Testis (tissue), 5 donors: ENCODE measurements around the gene SLC35D1. TPM values are rescaled to one million over a fixed set of nuclear protein-coding genes. Genes with fewer than 3 reads are reported as not detected.

Source experiments
- DNase-seq: peaks from one replicate; pipeline ENCODE4 v3.0.0-alpha.2; 2019
- H3K27ac ChIP-seq, 2 donors: fragments of 200-600 bp; sonication (generic); one replicate each; pipeline ENCODE4 v1.5.1; 2019
- H3K27me3 ChIP-seq: fragments of 200-600 bp; sonication (generic); one replicate; pipeline ENCODE4 v1.5.1; 2019
- H3K36me3 ChIP-seq: fragments of 200-600 bp; sonication (generic); one replicate; pipeline ENCODE4 v1.5.1; 2017; ENCODE audit warnings: low read depth; ENCODE audit errors: missing control alignments
- H3K4me1 ChIP-seq: fragments of 200-600 bp; sonication (generic); one replicate; pipeline ENCODE4 v1.5.1; 2019
- H3K4me3 ChIP-seq, 2 donors: fragments of 200-600 bp; sonication (generic); one replicate each; pipeline ENCODE4 v1.5.1; 2017 to 2019
- H3K9me3 ChIP-seq: fragments of 200-600 bp; sonication (generic); one replicate; pipeline ENCODE4 v1.5.1; 2017
- CTCF ChIP-seq, 3 experiments: fragments of 450-650 bp in 2 of 3; fragments of 200-600 bp in 1 of 3; sonication (generic) in 1 of 3; IDR thresholded peaks; one replicate each; pipeline ENCODE4 v1.5.1; 2016 to 2019; ENCODE audit warnings: antibody characterized with exemption in 3 of 3, mild to moderate bottlenecking in 2 of 3, moderate library complexity in 1 of 3
- POLR2A ChIP-seq: fragments of 450-650 bp; IDR thresholded peaks from one replicate; pipeline ENCODE4 v1.6.1; 2017; ENCODE audit warnings: antibody characterized with exemption, mild to moderate bottlenecking, moderate library complexity
- WGBS, 2 donors: methylation state at CpG; one replicate each; pipeline ENCODE4 v1.1.5; 2018; 5-methylcytosine and 5-hydroxymethylcytosine counted together
- intact Hi-C: fragments of 100-400 bp; cut with DNase I; formaldehyde crosslinking; loops from one replicate; pipeline ENCODE4 v1.15.1; 2023; ENCODE audit warnings: low total_unique reads
- long read RNA-seq, 2 donors: transcript quantifications; one replicate each; lab custom pipeline, GENCODE V29; 2026
- polyA plus RNA-seq: library from polyadenylated mRNA; stranded (reverse); fragments of 350-450 nt; fragmentation: Illumina TruSeq; extraction: RNeasy Lipid Tissue Mini Kit (QIAGEN cat#74804); gene quantifications from one replicate; pipeline ENCODE4 v1.2.3, GENCODE V29; 2014; ENCODE audit warnings: low read depth, low replicate concordance; ENCODE audit not compliant: insufficient read depth
- total RNA-seq, 2 donors: library from RNA; depleted of rRNA; stranded (reverse); fragments of >200 nt; gene quantifications; one replicate each; pipeline ENCODE4 v1.2.3, GENCODE V29; 2016

Gene SLC35D1
- total RNA-seq, result 10 to 100 TPM; 15.5 to 17.2 TPM
- polyA plus RNA-seq, result 11.3 TPM
- long read RNA-seq, donor 1, full-length matches to known transcripts, result 5 of 5 reads
- long read RNA-seq, donor 1, partial matches to known transcripts, result 0 of 5 reads
- long read RNA-seq, donor 1, other reads (novel, unspliced or antisense), result 0 of 5 reads
- long read RNA-seq, donor 2, full-length matches to known transcripts, result 1 of 1 reads
- long read RNA-seq, donor 2, partial matches to known transcripts, result 0 of 1 reads
- long read RNA-seq, donor 2, other reads (novel, unspliced or antisense), result 0 of 1 reads

DNA sequence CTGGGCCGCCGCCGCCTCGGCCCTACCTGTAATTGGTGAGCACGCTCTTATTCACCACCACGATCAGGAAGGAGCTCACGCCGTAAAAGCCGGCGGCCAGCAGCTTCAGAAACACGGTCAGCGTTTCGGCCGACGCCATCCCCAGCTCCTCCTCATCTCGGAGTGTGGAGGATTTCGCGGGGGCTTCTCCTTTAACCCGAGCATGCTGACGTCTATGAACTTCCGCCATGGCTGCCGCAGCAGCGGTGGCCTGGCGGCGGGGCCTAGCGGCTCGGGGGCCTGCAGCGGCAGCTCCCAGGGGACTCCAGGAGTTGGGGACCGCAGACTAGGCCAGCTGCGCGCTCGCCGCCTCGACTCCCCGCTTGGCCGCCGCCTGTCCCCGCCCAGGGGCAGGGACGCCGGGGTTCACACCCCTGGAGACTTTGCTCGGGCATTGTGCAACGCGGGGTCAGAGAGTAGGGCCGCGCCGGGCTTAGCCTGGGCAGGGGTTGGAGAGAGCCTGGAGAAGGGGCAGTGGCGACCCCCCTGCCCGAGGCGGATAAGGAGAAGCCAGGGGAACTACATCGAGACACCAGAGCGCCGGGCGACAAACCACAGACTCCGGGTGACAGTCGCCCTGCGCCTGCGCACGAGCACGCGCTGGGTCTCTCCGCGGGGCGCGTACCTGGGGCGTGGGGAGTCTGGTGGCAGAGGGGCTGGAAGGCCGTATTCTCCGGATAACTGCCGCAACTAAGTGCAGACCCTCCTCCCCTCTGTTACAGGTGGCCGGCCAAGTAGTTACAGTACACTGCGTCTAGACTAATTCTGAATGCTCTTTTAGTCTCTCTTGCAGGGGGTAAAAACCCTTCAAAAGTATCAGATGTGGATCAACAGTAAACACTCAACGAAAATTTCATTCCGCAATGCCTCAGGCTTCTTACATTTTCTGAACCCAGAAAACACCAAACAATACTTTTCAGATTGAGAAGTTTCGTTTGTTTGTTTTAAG is at the start of gene SLC35D1:
Gene SLC35D1, minus strand, starts transcription at position 364 of the 988 bp plus-strand sequence. Its CDS starts 135 bp downstream, at position 229.
- Histone ChIP-seq H3K4me1 (no peaks in the 10 kb centered on the region), H3K27me3 (no peaks in the 10 kb centered on the region), H3K4me3 (peak within 1 kb of the TSS; percentile 85 to 87), H3K27ac (peak within 1 kb of the TSS; percentile 94 to 95), H3K36me3 (no peaks in the 10 kb centered on the region), H3K9me3 (no peaks in the 10 kb centered on the region)
- peak; percentile 85 for DNase-seq
- TF ChIP-seq POLR2A, result peak; percentile 4
- TF ChIP-seq CTCF (IDR thresholded peaks at IDR 0.05), result no peak
- intact Hi-C loops, result no loop called here
- WGBS, 2 donors, result 1 to 3% methylated on average over 26 to 73 of the region's 73 CpGs

- H3K4me1 ChIP-seq, result no peaks in the 10 kb centered on the region
- H3K27me3 ChIP-seq, result no peaks in the 10 kb centered on the region
- DNase-seq, result no peak
- TF ChIP-seq POLR2A (no peak), CTCF (IDR thresholded peaks at IDR 0.05) (no peak)
- WGBS, 2 donors, result 81 to 84% methylated on average over 1 of the region's 1 CpG
- intact Hi-C loops, result no loop called here
- no peaks in the 10 kb centered on the region for H3K9me3 ChIP-seq
- H3K27ac ChIP-seq, result no peak overlapping the region
- no peaks in the 10 kb centered on the region for H3K36me3 ChIP-seq
- H3K4me3 ChIP-seq, result no peak overlapping the region
Measured at GRCh38 chr1:67103548-67103947, 49.6 kb upstream of the SLC35D1 start.

- Histone ChIP-seq H3K27me3 (no peaks in the 10 kb centered on the region), H3K36me3 (no peaks in the 10 kb centered on the region), H3K9me3 (no peaks in the 10 kb centered on the region), H3K27ac (no peak overlapping the region), H3K4me1 (no peaks in the 10 kb centered on the region), H3K4me3 (no peak overlapping the region)
- TF ChIP-seq CTCF (IDR thresholded peaks at IDR 0.05) (no peak), POLR2A (no peak)
- no peak for DNase-seq
- WGBS, 2 donors, result 37 to 41% methylated on average over 3 of the region's 3 CpGs
- intact Hi-C loops, result no loop called here
Measured at GRCh38 chr1:67100833-67101232, 46.9 kb upstream of the SLC35D1 start.

DNA sequence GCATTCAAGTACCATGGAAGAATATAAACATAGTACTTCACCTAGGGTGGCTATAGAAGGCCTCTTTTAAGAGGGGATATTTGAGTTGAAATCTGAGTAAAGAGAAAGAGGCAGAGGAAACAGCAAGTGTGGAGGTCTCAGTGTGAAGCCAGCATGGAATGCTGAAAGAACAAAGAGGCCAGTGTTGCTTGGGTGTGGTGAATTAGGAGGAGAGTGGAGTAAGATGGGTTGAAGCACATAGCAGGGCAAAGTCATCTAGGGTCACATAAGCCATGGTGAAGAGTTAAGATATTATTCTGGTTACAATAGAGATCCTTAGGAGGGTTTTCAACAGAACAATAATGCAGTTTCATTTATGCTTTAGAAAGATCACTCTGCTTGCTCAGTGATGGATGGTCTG is 43.4 kb upstream of the SLC35D1 start:
- no peak overlapping the region for H3K27ac ChIP-seq
- no peaks in the 10 kb centered on the region for H3K36me3 ChIP-seq
- H3K4me3 ChIP-seq, result no peak overlapping the region
- no peaks in the 10 kb centered on the region for H3K27me3 ChIP-seq
- H3K4me1 ChIP-seq, result no peaks in the 10 kb centered on the region
- TF ChIP-seq CTCF (IDR thresholded peaks at IDR 0.05), result no peak
- no peak for TF ChIP-seq POLR2A
- H3K9me3 ChIP-seq, result no peaks in the 10 kb centered on the region
- intact Hi-C loops, result no loop called here
- DNase-seq, result no peak
